ACC112 (cell line): ENCODE results near the gene CYP3A5.

Source experiments
- H2AFZ ChIP-seq: fragments of 200-600 bp; sonication (generic); one replicate; pipeline ENCODE4 v1.6.0; 2017; ENCODE audit warnings: antibody characterized with exemption, low read length; ENCODE audit not compliant: unreplicated experiment
- H3K27ac ChIP-seq: fragments of 200-600 bp; sonication (generic); 2 replicates; pipeline ENCODE4 v1.5.1; 2014; ENCODE audit warnings: low read depth, mild to moderate bottlenecking, antibody characterized with exemption, low read length, moderate library complexity
- H3K27me3 ChIP-seq: fragments of 200-600 bp; sonication (generic); 2 replicates; pipeline ENCODE4 v1.6.1; 2014; ENCODE audit warnings: mild to moderate bottlenecking, antibody characterized with exemption, low read length, moderate library complexity, mixed read lengths; ENCODE audit not compliant: insufficient read depth
- H3K36me3 ChIP-seq: fragments of 200-600 bp; sonication (generic); 2 replicates; pipeline ENCODE4 v1.6.1; 2016; ENCODE audit warnings: mild to moderate bottlenecking, antibody characterized with exemption, low read length, moderate library complexity, mixed read lengths; ENCODE audit not compliant: insufficient read depth
- H3K4me1 ChIP-seq: fragments of 200-600 bp; sonication (generic); one replicate; pipeline ENCODE4 v1.6.1; 2016; ENCODE audit warnings: low read length, mixed read lengths; ENCODE audit not compliant: insufficient read depth, unreplicated experiment, control insufficient read depth
- H3K4me3 ChIP-seq: fragments of 200-600 bp; sonication (generic); 2 replicates; pipeline ENCODE4 v1.5.1; 2014; ENCODE audit warnings: mild to moderate bottlenecking, low read depth, low read length
- H3K79me2 ChIP-seq: fragments of 200-600 bp; sonication (generic); one replicate; pipeline ENCODE4 v1.6.0; 2016; ENCODE audit warnings: low read length; ENCODE audit not compliant: control insufficient read depth, unreplicated experiment, insufficient read depth

The CYP3A5 gene

DNA sequence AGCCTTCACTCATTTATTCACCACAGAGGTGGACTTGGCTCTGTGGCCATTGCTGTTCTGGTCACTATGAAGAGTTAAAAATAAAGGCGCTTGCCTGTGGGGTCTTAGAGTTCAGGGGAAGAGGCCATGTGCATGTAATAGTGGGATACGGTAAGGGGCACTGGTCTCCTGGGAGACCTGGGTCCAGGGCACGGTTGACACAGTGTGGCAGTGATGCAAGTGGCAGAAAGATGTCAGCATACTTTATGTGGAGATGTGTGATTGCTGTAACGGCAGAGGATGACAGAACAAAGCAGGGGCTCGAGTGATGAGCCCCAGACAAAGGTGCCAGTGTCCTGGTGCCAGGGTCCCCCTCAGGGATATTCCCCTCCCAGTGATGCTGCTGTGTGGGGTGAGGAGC lies 54.5 kb downstream of the CYP3A5 start:
- no peaks in the 10 kb centered on the region for H3K27me3 ChIP-seq
- no peak overlapping the region for H3K4me3 ChIP-seq
- H3K36me3 ChIP-seq = peaks cover 7% of the 10 kb centered on the region; the same call in 1 of the 2 replicates
- no peak overlapping the region for H2AFZ ChIP-seq
- H3K4me1 ChIP-seq = no peaks in the 10 kb centered on the region
- H3K27ac ChIP-seq = no peak overlapping the region
- H3K79me2 ChIP-seq = no peaks in the 10 kb centered on the region

DNA sequence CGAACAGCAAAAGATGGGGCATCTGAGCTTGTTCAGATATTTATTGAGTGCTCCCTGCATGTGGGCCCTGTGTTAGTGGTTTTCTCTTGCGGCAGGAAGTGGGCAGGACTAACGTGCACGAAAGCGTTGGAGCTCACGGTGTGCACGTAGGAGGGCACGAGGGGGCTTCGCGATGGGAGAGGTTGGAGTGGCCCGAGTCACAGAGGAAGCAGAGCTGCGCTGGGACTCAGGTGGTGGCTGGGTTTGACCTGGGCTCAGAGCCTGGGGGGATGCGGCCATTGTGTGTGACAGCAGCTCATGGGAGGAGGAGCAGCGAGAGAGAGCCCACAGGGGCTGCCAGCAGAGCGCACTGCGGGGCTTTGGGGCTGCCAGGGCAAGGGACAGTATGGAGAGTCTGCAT lies 55.3 kb downstream of the CYP3A5 start:
- no peak overlapping the region for H3K27ac ChIP-seq
- peaks cover 12% of the 10 kb centered on the region; the same call in 1 of the 2 replicates for H3K36me3 ChIP-seq
- H3K79me2 ChIP-seq = no peaks in the 10 kb centered on the region
- H3K4me1 ChIP-seq = no peaks in the 10 kb centered on the region
- H3K4me3 ChIP-seq = no peak overlapping the region
- H3K27me3 ChIP-seq = no peaks in the 10 kb centered on the region
- no peak overlapping the region for H2AFZ ChIP-seq

DNA sequence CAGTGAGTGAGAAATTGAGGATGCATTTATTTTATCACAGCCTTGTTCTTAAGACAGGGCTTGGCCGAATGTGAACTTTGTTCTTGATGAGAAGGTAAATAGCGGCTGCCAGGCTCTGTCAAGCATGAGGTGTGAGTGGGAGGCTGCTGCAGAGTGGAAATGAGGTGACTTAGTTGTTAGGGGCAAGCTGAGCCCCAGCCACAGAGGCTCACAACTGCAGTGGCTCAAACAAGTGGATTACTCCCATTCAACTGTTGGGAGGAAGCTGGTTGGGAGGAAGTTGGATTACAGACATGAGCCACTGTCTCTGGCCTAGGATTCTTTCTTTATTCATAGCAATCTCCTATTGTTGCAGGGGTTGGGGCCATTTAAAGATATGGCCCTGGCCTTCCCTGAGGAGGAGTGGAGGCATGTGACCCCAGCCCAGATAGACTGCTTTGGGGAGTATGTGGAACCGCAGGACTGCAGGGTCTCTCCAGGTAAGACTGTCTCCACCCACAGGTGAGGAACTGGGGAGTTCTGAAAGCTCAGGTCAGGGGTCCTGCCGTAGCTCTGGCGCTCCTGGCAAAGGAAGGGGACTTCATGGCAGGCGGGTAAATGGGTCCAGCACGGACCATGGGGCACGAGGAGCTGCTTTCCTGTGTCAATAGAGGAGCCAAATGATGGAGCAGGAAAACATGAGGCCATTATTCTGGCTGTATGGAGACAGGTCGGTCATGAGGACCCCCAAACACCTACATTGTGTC lies 55.9 kb downstream of the CYP3A5 start:
- H3K4me1 ChIP-seq = peaks cover 2% of the 10 kb centered on the region
- no peak overlapping the region for H3K27ac ChIP-seq
- peaks cover 12% of the 10 kb centered on the region; the same call in 1 of the 2 replicates for H3K36me3 ChIP-seq
- H3K27me3 ChIP-seq = no peaks in the 10 kb centered on the region
- no peaks in the 10 kb centered on the region for H3K79me2 ChIP-seq
- no peak overlapping the region for H3K4me3 ChIP-seq
- no peak overlapping the region for H2AFZ ChIP-seq

DNA sequence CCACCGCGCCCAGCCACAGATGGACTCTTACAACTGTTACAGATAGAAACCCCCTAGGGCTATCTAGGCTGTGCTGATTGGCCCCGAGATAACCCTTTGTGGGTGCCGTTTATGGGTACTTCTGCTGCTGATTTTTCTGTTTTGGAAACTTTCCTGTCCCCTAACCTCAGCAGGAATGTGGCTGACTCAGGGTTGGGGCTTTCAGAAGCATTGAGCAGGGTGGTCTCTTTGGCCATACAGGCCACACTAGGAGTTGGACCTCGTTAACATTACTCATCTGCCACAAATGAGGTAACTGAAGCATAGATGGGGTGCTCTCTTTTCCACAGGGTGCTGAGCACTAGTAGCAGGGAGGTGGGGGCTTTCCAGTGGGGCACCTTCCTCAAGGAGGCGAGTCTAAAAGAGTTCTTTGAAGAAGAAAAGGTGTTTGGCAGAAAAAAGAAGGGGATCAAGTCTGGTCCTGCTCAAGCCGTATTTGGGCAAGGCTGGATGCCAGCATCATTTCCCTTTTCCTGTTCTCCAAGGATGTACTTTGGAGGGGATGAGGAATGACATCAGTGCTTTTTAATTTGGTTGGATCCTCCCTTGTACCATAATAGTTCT lies 56.6 kb downstream of the CYP3A5 start:
- no peaks in the 10 kb centered on the region for H3K27me3 ChIP-seq
- H3K4me1 ChIP-seq = peaks cover 8% of the 10 kb centered on the region
- H2AFZ ChIP-seq = no peak overlapping the region
- peaks cover 12% of the 10 kb centered on the region; the same call in 1 of the 2 replicates for H3K36me3 ChIP-seq
- H3K27ac ChIP-seq = no peak overlapping the region
- no peak overlapping the region for H3K4me3 ChIP-seq
- H3K79me2 ChIP-seq = peaks cover 5% of the 10 kb centered on the region

DNA sequence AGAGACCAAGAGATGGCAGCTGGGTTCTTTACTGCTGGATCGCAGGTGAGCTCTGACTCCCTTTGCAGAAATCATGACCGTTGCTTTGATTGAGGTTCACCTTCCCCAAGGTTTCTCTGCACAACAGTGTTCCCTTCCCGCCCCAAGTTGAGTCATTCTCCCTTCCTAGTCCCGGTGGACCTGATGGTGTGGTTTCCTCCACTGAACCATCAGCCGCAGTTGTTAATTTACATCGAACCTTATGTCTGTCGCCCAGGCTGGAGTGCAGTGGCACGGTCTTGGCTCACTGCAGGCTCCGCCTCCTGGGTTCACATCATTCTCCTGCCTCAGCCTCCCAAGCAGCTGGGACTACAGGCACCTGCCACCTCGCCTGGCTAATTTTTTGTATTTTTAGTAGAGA lies 57.2 kb downstream of the CYP3A5 start:
- H3K36me3 ChIP-seq = peaks cover 12% of the 10 kb centered on the region; the same call in 1 of the 2 replicates
- peaks cover 11% of the 10 kb centered on the region for H3K79me2 ChIP-seq
- H3K27ac ChIP-seq = no peak overlapping the region
- H3K4me3 ChIP-seq = no peak overlapping the region
- H3K27me3 ChIP-seq = no peaks in the 10 kb centered on the region
- no peak overlapping the region for H2AFZ ChIP-seq
- peaks cover 14% of the 10 kb centered on the region for H3K4me1 ChIP-seq

DNA sequence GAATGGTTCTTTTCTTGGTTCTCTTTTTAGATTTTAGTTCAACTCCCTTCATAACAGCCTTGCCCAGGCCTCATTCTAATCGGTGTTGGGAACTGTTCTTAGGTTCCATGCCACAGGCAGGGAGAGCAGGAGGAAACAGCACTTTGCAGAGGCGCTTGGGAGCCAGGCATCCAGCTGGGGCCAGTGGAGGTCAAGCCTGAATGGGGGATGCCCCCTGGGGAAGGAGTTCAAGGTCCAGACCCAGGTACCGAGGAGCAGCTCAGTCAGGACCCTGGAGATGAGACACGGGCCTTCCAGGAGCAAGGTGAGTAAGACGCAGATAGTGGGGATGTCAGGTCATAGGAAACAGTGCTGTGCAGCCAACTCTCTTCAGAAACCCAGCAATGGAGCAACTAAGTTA lies 58.5 kb downstream of the CYP3A5 start:
- H2AFZ ChIP-seq = no peak overlapping the region
- H3K27me3 ChIP-seq = no peaks in the 10 kb centered on the region
- H3K4me3 ChIP-seq = no peak overlapping the region
- H3K79me2 ChIP-seq = peaks cover 19% of the 10 kb centered on the region
- H3K27ac ChIP-seq = no peak overlapping the region
- peaks cover 12% of the 10 kb centered on the region; the same call in 1 of the 2 replicates for H3K36me3 ChIP-seq
- peaks cover 16% of the 10 kb centered on the region for H3K4me1 ChIP-seq

DNA sequence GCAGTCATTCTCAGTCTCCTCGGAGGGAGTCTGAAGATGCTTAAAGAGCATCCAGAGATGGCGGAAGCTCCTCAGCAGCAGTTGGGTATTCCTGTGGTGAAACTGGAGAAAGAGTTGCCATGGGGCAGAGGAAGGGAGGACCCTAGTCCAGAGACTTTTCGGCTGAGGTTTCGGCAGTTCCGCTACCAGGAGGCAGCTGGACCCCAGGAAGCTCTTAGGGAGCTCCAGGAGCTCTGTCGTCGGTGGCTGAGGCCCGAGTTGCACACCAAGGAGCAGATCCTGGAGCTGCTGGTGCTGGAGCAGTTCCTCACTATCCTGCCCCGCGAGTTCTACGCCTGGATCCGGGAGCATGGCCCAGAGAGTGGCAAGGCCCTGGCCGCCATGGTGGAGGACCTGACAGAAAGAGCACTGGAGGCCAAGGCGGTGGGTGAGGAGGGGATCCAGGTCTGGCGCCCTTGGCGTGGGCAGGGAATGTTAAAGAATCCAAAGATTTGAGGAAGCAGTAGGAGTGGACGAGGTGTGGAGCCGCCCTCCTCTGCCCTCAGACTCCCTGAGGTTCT lies 60.1 kb downstream of the CYP3A5 start:
- Histone ChIP-seq H3K36me3 (peaks cover 12% of the 10 kb centered on the region; the same call in 1 of the 2 replicates), H2AFZ (no peak overlapping the region), H3K4me1 (peaks cover 16% of the 10 kb centered on the region), H3K27ac (no peak overlapping the region), H3K79me2 (peaks cover 19% of the 10 kb centered on the region), H3K4me3 (no peak overlapping the region), H3K27me3 (no peaks in the 10 kb centered on the region)

DNA sequence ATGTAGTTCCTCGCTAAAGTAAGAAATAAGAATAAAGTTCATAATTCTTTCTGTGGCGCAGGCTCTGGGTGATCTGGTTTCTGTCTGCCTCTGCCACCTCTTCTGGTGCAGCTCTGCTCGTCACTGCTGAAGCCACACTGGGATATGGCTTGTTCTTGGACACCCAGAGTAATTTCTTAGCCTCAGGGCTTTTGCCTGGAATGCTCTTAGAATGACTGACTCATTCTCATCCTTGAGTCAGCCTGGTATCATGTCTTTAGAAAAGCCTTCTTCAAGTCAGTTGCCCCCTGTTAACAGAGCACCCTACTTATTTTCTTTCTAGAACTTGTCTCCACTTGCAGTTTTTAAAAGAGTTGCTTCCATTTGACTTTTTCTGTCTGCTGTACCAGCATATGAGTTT lies 61.1 kb downstream of the CYP3A5 start:
- no peak overlapping the region; the same call in 1 of the 2 replicates for H3K4me3 ChIP-seq
- peaks cover 19% of the 10 kb centered on the region for H3K79me2 ChIP-seq
- H3K27ac ChIP-seq = no peak overlapping the region
- peaks cover 16% of the 10 kb centered on the region for H3K4me1 ChIP-seq
- no peak overlapping the region for H2AFZ ChIP-seq
- no peaks in the 10 kb centered on the region for H3K27me3 ChIP-seq
- peaks cover 12% of the 10 kb centered on the region; the same call in 1 of the 2 replicates for H3K36me3 ChIP-seq

DNA sequence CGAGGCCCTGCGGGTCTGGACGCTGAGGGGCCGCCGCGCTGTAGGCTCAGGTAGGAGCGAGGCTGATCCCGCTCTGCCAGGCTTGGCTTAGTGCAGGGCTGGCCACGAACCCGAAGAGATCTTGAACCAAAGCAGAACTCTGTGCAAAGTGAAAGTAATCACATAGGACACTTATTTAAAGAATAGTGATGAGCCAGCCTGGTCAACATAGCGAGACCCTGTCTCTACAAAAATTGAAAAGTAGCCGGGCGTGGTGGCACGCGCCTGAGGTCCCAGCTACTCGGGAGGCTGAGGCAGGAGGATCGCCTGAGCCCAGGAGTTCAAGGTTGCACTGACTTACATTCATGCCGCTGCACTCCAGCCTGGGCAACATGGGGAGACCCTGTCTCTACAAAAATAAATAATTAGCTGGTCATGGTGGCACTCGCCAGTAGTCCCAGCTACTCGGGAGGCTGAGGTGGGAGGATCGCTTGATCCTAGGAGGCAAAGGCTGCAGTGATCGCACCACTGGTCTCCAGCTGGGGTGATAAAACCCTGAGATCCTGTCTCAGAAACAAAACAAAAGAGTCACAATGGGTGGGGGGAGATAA lies 62.5 kb downstream of the CYP3A5 start:
- no peaks in the 10 kb centered on the region for H3K27me3 ChIP-seq
- peaks cover 16% of the 10 kb centered on the region for H3K4me1 ChIP-seq
- H3K79me2 ChIP-seq = peaks cover 19% of the 10 kb centered on the region
- peak overlapping the region; percentile 92 for H3K4me3 ChIP-seq
- H2AFZ ChIP-seq = peak overlapping the region; percentile 89
- H3K27ac ChIP-seq = no peak overlapping the region
- peaks cover 9% of the 10 kb centered on the region; the same call in 1 of the 2 replicates for H3K36me3 ChIP-seq

DNA sequence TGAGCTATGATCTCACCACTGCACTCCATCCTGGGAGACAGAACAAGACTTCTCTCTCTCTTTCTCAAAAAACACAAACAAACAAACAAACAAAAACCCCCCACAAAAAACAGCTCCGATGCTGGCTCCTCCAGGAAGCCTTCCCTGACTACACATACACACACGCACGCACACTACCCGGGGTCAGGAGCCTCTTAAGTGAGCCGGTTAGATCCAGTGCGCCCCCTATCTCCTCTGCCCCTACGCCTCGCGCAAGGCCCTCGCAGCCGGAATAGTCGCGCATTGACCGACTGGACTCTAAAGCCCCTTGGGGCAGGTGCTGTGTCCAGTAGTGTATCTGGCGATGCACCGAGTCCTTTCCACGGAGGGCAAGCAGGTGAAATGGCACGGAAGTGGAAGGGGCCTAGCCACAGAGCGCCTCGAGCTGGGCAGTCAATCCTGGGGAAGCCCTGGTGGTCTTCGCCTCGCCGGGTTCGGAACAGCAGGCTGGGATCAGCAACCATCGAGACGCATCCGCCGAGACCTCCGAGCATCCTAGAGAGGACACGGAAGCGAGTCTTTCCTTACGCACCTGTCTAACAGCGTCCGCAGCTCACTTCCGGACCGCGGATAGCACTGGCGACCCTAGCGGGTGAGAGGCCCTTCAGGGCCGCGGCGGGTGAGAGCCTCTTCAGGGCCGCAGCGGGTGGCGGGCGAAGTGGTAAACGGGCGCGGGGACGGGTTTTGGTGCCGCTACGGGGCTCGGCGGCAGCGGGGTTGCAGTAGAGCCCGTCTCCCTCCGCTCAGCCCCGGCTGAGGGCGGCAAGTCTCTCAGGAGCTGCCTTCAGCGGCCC lies 63.2 kb downstream of the CYP3A5 start, which contains the start of gene ZSCAN25:
Gene ZSCAN25, plus strand, starts transcription at position 588 of the 833 bp plus-strand sequence. CDS start 2,661 bp downstream, outside the sequence.
- H3K36me3 ChIP-seq = peaks cover 9% of the 10 kb centered on the region; the same call in 1 of the 2 replicates
- H3K27ac ChIP-seq = no peak within 1 kb of the TSS
- H3K4me1 ChIP-seq = peaks cover 16% of the 10 kb centered on the region
- no peaks in the 10 kb centered on the region for H3K27me3 ChIP-seq
- peak within 1 kb of the TSS; percentile 89 for H2AFZ ChIP-seq
- H3K4me3 ChIP-seq = peak within 1 kb of the TSS; percentile 92
- peaks cover 19% of the 10 kb centered on the region for H3K79me2 ChIP-seq
